Fibroblast of gingiva (primary cell): ENCODE measurements around the gene NUTM2D.
A peak's percentile ranks its signal among the peaks of the same experiment; 100 is the strongest.
"Not testable (repeated sequence)": the region's sequence is repeated elsewhere in the genome, so short reads cannot be mapped to it uniquely, and the experiment has no call there.

Experiments used
- DNase-seq: peaks from one replicate; pipeline ENCODE4 v3.0.0-alpha.2; 2011; ENCODE audit warnings: low read depth

The NUTM2D gene, protein sequence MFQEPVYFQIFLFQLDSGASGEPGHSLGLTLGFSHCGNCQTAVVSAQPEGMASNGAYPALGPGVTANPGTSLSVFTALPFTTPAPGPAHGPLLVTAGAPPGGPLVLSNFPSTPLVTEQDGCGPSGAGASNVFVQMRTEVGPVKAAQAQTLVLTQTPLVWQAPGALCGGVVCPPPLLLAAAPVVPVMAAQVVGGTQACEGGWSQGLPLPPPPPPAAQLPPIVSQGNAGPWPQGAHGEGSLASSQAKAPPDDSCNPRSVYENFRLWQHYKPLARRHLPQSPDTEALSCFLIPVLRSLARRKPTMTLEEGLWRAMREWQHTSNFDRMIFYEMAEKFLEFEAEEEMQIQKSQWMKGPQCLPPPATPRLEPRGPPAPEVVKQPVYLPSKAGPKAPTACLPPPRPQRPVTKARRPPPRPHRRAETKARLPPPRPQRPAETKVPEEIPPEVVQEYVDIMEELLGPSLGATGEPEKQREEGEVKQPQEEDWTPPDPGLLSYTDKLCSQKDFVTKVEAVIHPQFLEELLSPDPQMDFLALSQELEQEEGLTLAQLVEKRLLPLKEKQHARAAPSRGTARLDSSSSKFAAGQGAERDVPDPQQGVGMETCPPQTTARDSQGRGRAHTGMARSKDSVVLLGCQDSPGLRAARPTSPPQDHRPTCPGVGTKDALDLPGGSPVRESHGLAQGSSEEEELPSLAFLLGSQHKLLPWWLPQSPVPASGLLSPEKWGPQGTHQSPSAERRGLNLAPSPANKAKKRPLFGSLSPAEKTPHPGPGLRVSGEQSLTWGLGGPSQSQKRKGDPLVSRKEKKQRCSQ

DNA sequence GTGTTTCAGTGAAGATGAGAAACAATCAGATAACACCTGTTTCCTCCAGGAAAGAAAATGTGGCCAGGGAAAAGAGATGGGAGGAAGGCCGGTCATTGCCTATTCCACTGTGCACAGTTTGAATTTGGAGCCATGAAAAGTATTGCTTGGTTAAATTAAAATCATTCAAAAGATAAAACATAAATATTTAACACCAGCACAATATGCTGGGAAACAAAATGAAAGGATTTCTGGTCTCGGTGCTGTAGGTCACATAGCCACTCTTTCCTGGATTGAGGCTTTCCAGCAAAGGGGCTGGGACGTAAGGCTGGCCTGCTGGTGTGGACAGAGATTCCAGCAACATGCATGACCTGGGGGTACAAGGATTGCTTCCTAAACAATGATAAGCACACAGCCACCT lies at the start of gene NUTM2D:
TSS of gene NUTM2D (plus strand) at position 301 of the 400 bp plus-strand sequence. CDS start 522 bp downstream, outside the sequence.
- DNase-seq: not testable (repeated sequence)

DNA sequence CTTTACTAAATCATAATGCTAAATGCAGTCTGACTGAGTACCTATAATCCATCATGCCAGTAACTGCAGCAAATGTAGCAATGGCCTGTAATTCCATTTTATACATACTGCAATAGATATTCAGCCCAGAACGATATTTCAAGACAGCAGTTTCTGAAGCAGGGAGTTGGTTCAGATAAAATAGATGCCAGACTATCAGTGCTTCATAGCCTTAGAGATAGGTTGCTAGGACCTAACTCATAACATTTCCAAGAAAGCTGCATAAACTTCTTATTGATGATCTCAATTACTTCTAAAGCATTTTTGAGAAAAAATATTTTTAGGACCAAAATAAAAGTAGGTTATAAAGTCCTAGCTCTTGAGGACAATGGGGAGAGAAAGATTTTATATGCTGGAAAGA lies 48.8 kb upstream of the NUTM2D start:
- DNase-seq: not testable (repeated sequence)

DNA sequence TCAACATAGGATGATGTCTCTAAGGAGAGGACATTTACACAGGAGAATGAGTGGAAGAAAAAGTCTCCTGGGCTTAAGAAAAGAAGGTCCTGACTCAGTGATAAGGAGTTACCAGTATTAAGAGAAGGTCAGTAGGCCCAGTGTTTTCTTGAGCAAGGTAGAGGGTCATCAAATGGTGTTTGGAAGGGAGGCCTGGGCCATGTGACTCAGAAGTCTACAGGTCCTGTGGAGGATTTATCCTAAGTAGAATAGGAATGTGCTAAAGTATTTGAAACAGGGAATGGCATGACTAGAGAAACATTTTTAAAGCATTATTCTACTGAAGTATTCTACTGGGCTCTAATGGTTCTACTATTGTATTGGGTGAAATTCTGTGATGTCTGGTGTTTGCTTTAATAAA lies 47.9 kb upstream of the NUTM2D start:
- not testable (repeated sequence) for DNase-seq

DNA sequence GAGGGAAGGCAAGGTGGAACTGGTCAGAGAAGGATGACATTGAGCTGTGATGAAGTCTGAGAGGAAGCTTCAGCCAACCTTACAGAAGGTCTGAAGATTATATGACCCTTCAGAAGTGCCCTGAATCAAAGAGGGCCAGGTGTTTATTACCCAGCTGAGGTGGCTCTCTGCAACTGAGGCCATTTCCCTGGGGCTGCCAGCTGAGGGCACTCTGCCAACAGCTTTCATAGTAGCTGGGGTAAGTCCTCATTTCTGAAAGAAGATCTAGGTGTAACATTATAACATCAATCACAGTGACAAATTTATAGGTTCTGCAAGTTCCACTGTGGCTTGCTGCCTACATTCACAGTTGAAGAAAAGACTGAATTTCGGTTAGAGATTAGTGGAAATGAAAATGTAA lies 46.0 kb upstream of the NUTM2D start:
- not testable (repeated sequence) for DNase-seq

DNA sequence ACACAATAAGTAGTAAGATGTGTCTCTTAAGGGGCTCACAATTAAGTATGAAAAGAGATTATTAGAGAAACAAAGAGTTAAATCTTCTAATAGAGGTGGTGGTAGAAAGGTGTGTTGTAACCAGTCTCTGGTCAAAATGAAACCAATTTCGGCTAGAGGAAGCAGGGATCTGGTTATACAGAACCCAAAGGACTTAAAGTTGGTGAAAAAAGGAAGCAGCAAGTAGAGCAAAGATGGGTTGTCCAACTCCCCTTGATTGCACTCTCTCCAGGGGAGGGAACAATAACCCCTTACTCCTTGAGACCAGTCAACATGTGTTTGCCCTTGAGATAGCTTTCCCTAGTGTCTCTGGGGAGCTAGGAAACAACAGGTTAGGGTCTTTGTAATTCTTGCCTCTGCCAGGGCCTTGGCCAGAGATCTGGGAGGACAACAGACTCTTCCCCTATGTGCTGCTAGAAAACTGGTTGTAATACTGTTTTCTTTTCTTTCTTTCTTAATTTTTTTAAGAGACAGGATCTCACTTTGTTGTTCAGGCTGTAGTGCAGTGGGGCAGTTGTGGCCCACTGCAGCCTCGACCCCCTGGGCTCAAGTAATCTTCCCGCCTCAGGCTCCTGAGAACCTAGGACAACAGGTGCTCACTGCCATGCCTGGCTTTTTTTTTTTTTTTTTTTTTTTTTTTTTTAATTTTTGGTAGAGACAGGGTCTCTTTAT lies 43.7 kb upstream of the NUTM2D start:
- not testable (repeated sequence) for DNase-seq

DNA sequence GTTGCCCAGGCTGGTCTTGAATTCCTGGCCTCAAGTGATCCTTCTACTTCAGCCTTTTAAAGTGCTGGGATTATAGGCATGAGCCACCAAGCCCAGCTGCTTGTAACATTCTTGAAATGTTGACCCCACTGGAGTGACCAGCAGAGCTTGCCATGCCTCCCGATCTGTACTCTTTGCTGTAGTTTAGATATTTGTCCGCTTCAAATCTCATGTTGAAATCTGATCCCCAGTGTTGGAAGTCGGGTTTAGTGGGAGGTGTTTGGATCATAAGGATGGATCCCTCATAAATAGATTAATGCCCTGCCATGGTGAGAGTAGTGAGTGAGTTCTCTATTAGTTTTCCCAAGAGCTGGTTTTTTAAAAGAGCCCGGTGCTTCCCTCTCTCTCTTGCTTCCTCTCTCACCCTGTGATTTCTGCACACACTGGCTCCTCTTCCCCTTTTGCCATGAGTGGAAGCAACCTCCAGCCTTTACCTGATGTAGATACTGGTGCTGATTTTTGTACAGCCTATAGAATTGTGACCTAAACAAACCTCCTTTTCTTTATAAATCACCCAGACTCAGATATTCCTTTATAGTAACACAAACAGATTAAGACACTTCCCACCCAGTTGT lies 43.1 kb upstream of the NUTM2D start:
- not testable (repeated sequence) for DNase-seq

DNA sequence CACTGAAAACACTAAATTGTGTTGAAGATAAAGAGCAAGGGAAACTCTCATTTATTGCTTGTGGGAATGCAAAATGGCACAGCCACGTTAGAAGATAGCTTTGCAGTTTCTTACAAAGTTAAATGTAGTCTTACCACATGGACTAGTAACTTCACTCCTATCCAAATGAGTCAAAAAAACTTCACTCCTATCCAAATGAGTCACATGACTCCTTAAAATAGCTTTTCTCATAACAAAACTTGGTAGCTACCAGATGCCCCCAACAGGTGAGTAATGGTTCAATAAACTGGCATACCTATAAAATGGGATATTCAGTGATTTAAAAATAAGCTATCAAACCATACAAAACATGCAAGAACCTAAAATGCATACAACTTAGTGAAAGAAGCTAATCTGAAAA lies 36.0 kb upstream of the NUTM2D start:
- DNase-seq: not testable (repeated sequence)

DNA sequence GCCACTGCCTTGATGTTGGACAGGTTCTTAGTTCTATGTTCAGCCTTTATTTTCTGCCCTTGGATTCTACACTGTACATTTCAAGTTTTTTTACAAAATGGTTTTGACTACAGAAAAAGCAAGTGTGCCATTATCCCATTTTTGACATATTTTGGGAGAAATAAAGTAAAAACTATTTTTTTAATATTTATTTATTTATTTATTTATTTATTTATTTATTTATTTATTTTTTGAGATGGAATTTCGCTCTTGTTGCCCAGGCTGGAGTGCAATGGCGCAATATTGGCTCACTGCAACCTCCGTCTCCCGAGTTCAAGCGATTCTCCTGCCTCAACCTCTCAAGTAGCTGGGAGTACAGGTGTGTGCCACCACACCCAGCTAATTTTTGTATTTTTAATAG lies 33.0 kb upstream of the NUTM2D start:
- not testable (repeated sequence) for DNase-seq

DNA sequence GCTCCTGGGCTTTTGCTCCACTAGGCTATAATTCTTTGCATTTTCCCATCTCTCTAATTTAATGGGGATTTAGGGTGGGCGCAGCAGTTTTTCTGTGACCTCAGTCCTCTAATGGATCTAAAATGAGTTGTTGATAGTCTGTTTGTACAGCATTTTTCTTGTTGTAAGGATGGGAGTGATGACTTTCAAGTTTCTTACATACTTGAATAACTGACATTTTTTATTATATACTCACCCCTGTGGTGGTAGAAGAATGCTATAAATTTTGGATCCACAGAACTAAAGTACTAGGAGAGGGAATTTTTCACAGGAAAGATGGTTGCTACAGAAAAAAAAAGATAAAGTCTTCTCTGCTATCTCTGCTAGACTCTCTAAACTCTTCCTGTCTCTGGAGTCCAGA lies 29.6 kb upstream of the NUTM2D start:
- DNase-seq: not testable (repeated sequence)

DNA sequence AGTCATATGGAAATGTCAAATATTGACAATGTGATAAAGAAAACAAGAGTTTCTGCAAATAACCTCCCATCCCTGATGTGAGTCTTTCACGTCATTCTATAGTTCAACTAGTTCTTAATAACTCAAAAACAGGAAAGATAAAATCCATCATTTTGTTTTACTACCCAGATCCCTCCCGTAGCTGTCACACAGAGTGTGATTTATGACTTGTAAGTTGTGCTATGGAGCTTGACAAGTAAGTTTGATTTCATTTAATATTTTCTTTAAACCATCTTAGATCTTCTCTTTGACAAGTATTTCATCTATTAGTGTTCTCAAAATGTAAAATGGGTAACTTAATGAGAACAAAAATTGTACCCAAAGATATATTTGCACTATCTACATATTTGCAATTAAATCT lies 28.4 kb upstream of the NUTM2D start:
- DNase-seq: not testable (repeated sequence)

DNA sequence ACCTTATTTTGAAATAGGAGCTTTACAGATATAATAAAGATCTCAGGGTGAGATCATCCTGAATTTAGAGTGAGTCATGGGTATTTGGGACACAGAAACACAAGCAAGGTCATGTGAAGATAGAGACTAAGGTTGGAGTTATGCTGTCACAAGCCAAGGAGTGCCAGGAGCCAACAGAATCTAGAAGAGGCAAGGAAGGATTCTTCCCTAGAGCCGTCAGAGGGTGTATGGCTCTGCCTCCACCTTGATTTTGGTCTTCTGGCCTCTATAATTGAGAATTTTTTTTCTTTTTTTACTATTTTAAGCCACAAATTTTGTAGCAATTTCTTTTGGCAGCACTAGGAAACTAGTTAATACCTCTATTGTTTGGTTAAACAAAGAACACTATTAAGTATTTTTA lies 24.9 kb upstream of the NUTM2D start:
- not testable (repeated sequence) for DNase-seq

DNA sequence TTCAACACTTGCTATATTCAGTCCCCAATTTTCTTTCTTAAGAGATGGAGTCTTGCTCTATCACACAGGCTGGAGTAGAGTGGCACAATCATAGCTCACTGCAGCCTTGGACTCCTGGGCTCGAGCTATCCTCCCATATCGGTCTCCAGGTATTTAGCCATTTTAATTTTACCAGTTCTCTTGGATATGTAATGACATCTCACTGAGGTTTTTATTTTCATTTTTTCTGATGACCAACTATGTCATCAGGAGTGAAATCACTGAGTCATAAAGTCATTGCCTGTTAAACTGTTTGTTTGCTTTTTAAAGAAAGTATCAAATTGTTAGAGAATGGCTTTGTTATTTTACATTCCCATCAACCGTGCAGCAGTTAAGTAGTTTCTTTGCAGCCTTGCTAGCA lies 17.1 kb upstream of the NUTM2D start:
- DNase-seq: peak; percentile 1

DNA sequence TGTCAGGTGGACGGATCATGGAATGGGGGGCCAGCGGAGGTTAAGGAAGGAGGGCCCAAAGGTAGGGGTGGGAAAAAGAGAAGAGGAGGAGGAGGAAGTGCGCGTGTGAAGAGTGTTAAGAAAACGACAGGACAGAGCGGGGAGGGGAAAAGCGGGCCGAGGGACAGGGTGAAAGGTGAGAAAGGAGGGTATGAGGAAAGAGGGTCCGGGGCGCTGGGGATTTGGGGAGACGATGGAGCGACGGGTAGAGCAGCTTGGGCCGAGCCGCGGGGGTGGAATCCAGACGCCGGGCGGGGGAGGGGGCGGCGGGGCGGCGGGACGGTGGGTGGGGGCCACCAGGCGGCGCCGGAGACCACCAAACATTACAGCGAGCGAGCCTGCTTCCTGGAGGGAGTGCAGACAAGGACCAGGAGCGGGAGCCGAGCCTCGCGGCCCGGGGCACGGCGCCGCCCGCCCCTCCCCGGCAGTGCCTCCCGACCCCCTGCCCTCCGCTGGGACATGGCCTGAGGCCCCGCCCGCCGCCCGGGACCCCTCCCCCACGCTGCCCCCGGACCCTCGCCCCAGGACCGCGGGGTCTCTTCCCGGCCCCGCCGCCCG lies 15.9 kb upstream of the NUTM2D start:
- not testable (repeated sequence) for DNase-seq

DNA sequence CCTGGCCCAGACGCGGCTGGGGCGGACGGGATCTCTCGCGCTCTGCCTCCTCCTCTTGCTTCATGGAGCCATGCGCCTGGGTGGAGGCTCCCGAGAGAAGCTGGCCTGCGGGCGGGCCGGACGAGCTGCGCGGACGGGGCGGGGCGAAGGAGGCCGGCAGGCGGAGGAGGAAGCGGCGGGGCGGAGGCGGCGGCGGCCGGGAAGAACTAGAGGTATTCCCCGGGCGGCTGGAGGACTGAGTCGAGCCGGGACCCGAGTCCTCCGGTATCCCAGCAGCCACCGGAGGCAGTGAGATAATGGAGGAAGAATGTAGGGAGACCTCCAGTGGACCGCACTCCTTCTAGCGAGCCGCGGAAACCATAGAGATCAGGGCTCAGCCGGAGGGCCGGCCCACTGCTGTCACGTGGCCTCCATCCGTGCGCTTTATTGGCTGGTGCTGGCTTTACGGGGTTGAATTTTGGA lies 15.3 kb upstream of the NUTM2D start:
- peak; percentile 91 for DNase-seq

DNA sequence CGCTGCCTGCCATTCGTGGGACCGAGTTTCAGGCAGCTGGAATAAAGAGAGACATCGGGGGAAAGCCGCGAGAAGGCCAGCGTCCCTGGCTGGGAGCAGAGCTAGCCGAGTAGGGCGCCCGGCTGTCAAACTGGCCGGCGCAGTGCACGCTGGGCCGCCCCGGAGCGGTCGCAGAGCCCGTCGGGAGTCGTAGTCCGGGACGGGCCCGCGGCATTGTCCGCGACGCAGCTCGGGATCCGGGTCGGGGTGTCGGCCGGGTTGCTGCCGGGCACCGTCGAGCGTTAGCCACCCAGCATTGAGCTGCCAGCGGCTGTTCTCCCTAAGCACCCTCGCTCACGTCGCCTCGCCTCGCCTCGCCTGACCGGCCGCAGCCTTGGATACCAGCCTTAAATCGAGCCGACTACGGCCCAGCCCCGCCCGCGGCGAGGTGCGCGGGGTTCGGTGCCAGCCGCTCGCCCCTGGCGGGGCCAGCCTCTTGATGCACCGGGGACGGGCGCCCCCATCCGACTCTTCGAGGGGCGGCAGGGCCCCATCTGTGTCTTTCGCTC lies 14.8 kb upstream of the NUTM2D start:
- peak; percentile 70 for DNase-seq

DNA sequence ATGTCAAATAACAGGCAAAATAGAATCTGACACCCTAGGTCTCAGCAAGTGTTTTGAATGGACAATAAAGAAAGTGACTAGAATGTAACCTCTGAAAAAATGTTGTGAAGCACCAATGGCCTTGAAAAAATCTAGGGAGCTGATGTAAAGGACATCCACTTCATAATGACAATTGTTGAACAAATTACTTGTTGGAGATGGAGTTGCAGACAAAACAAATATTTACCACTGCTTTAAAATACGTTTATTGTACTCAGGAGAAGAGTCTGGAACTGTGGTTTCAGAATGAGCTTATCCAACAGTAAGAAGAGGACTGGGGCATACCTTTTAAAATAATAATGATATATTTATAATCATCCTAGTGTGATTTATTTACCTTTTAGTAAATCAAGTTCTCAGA lies 11.8 kb upstream of the NUTM2D start:
- DNase-seq: not testable (repeated sequence)

DNA sequence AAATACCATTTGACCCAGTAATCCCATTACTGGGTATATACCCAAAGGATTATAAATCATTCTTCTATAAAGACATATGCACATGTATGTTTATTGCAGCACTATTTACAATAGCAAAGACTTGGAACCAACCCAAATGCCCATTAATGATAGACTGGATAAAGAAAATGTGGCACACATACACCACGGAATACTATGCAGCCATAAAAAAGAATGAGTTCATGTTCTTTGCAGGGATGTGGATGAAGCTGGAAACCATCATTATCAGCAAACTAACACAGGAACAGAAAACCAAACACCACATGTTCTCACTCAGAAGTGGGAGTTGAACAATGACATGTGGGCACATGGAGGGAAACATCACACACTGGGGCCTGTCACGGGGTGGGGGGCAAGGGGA lies 7.4 kb upstream of the NUTM2D start:
- DNase-seq: not testable (repeated sequence)

DNA sequence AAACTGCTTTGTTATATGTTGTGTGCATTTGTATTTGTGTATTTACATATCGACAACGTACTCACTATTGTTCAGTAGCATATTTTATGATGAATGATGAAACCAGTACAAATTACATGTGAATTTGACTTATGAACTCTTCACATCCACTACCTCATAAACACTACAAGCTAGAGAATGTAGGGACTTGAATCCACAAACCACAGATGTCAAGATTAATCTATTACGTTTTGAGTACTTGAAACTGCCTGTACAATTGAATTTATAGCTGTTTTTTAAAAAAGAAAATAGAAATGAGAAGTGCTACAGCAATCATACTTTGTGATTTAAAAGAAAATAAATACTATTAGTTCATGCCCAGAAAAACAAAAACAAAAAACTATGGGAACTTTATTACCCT lies 4.7 kb upstream of the NUTM2D start:
- DNase-seq: not testable (repeated sequence)

DNA sequence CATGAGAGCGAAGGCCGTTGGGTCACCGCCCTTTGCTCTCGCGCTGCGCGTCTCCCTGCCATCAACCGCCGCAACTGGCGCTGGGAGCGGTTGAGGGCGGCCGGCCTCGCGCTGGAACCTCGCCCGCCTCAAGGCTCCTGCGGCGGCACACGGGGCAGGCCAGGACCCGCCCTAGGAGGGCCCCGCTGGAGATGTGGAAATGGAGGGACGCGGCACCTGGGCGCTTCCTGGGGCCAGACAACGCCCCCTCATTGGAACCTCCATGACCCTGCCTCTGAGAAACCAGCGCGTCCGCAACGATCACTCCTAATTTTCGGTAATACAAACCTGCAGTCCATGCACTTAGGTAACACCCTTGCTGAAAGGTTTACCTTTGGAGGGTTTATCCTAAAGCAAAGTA lies 2.4 kb upstream of the NUTM2D start:
- DNase-seq: not testable (repeated sequence)

DNA sequence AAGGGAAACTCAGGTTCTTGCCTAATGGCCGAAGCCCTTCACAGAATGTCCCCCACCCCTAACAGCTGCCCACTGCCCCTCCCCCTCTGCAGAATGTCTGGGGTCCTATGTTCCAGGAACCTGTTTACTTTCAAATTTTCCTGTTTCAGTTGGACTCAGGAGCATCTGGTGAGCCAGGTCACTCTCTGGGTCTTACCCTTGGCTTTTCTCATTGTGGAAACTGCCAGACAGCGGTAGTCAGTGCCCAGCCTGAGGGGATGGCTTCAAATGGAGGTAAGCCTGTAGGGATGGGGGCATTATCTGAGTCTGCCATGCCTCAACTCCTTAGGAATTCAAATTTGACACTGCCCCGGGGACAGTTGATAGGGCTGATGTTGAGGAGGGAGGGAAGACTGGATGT lies 615 bp downstream of the NUTM2D start:
- DNase-seq: not testable (repeated sequence)

DNA sequence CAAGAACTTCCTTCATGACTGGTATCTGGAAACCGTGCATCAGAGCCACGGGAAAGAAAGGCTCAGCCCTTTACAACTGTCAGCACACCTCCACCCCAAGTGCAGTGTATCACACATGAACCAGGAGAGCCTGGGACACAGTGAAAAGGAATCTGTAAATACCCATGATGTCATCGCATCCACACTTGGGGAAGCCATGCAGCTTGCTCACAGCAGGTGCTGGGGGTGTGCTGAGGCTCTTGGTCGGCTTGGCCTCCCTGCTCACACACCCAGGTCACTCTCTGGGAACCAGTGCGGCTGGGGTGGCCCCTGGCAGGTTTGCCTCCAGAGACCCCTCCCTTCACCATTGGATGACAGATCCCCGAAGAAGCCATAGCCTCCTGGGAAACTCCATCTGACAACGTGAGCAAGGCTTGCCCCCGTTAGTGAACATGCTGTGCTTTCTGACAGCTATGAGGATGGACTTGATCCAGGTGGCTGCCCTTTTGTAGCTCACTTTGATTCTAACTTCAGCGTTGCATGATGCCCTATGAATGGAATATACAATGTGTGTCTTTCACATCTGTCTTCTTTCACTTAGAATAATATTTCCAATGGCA lies 12.1 kb downstream of the NUTM2D start:
- not testable (repeated sequence) for DNase-seq
